GM15510 (cell line): ENCODE data around the gene ZNF555.

ENCODE experiments used
- POLR2A ChIP-seq: IDR thresholded peaks from 3 replicates; pipeline ENCODE4 v1.6.1; 2011; ENCODE audit warnings: borderline replicate concordance; ENCODE audit not compliant: insufficient read length; ENCODE audit errors: extremely low read depth

ZNF555 gene

GRCh38 chr19:2805261-2805900, 35.9 kb upstream of the ZNF555 start:
- TF ChIP-seq POLR2A = no peak

- no peak for TF ChIP-seq POLR2A
These were observed 35.2 kb upstream of the ZNF555 start for GRCh38 chr19:2805991-2806649.

- TF ChIP-seq POLR2A = no peak
These were observed 34.4 kb upstream of the ZNF555 start for GRCh38 chr19:2806736-2807378.

GRCh38 chr19:2807379-2808128, 33.7 kb upstream of the ZNF555 start:
- no peak for TF ChIP-seq POLR2A

- no peak for TF ChIP-seq POLR2A
These were observed 32.9 kb upstream of the ZNF555 start for GRCh38 chr19:2808129-2808941.

GRCh38 chr19:2809387-2810140, 31.7 kb upstream of the ZNF555 start:
- TF ChIP-seq POLR2A = no peak

- TF ChIP-seq POLR2A = no peak
These were observed 30.9 kb upstream of the ZNF555 start for GRCh38 chr19:2810141-2811091.

- TF ChIP-seq POLR2A = no peak
These were observed 30.0 kb upstream of the ZNF555 start for GRCh38 chr19:2811221-2811722.

GRCh38 chr19:2811735-2812413, 29.4 kb upstream of the ZNF555 start:
- no peak for TF ChIP-seq POLR2A

GRCh38 chr19:2812414-2813234, 28.7 kb upstream of the ZNF555 start:
- TF ChIP-seq POLR2A = no peak
